Mesenchymal stem cell (in vitro differentiated cells and primary cell): ENCODE results near the gene METRNL.

Experiments
- DNase-seq: peaks from one replicate; pipeline ENCODE4 v3.0.0-alpha.2; 2013
- H2AFZ ChIP-seq: one replicate; pipeline ENCODE4 v1.6.1; 2013; ENCODE audit warnings: low read depth, mild to moderate bottlenecking, control low read depth, inconsistent platforms, low read length, moderate library complexity
- H2AK5ac ChIP-seq: 2 replicates; pipeline ENCODE4 v1.6.1; 2013; ENCODE audit warnings: low read length, moderate library complexity, mild to moderate bottlenecking, inconsistent platforms; ENCODE audit not compliant: severe bottlenecking
- H2BK120ac ChIP-seq: one replicate; pipeline ENCODE4 v1.6.1; 2013; ENCODE audit warnings: low read depth, mild to moderate bottlenecking, inconsistent platforms, low read length, moderate library complexity
- H2BK12ac ChIP-seq, 2 experiments: one replicate each; pipeline ENCODE4 v1.6.1; 2013; ENCODE audit warnings: inconsistent platforms in 2 of 2, low read length in 2 of 2, mild to moderate bottlenecking in 2 of 2, moderate library complexity in 2 of 2, control low read depth in 1 of 2
- H2BK15ac ChIP-seq: one replicate; pipeline ENCODE4 v1.6.1; 2013; ENCODE audit warnings: mild to moderate bottlenecking, low read depth, inconsistent platforms; ENCODE audit not compliant: poor library complexity, severe bottlenecking
- H2BK5ac ChIP-seq: 2 replicates; pipeline ENCODE4 v1.6.1; 2013; ENCODE audit warnings: low read depth, mild to moderate bottlenecking, low read length, control low read depth, inconsistent platforms; ENCODE audit not compliant: poor library complexity, severe bottlenecking
- H3K14ac ChIP-seq, 2 experiments: one replicate each; pipeline ENCODE4 v1.6.1; 2013; ENCODE audit warnings: inconsistent platforms in 2 of 2, low read length in 2 of 2, control low read depth in 1 of 2, mild to moderate bottlenecking in 1 of 2, moderate library complexity in 1 of 2
- H3K18ac ChIP-seq, 2 experiments: one replicate each; pipeline ENCODE4 v1.6.1; 2013; ENCODE audit warnings: inconsistent platforms in 2 of 2, low read length in 2 of 2, control low read depth in 1 of 2, low read depth in 1 of 2, mild to moderate bottlenecking in 1 of 2
- H3K23ac ChIP-seq, 2 experiments: one replicate each; pipeline ENCODE4 v1.6.1; 2013; ENCODE audit warnings: inconsistent platforms in 2 of 2, low read length in 2 of 2, mild to moderate bottlenecking in 2 of 2, moderate library complexity in 2 of 2, control low read depth in 1 of 2
- H3K27ac ChIP-seq: 2 replicates; pipeline ENCODE4 v1.5.1; 2013; ENCODE audit warnings: mild to moderate bottlenecking, moderate library complexity, low read length, control low read depth, inconsistent platforms; ENCODE audit not compliant: poor library complexity, severe bottlenecking
- H3K27me3 ChIP-seq, 2 experiments: 2 replicates each; pipeline versions ENCODE4 v1.6.1 to v1.7.0; 2013; ENCODE audit warnings: low read length in 2 of 2, mild to moderate bottlenecking in 2 of 2, moderate library complexity in 2 of 2, control low read depth in 1 of 2, inconsistent platforms in 1 of 2; ENCODE audit not compliant: control insufficient read depth in 1 of 2, insufficient read depth in 1 of 2
- H3K36me3 ChIP-seq, 2 experiments: 2 replicates each; pipeline versions ENCODE4 v1.6.1 to v1.7.0; 2013; ENCODE audit warnings: low read length in 2 of 2, control low read depth in 1 of 2, inconsistent platforms in 1 of 2, low read depth in 1 of 2, mild to moderate bottlenecking in 1 of 2; ENCODE audit not compliant: insufficient read depth in 2 of 2, control insufficient read depth in 1 of 2
- H3K4ac ChIP-seq, 2 experiments: one replicate each; pipeline ENCODE4 v1.6.1; 2013; ENCODE audit warnings: inconsistent platforms in 2 of 2, low read length in 2 of 2, mild to moderate bottlenecking in 2 of 2, moderate library complexity in 2 of 2, control low read depth in 1 of 2, low read depth in 1 of 2
- H3K4me1 ChIP-seq: 2 replicates; pipeline ENCODE4 v1.6.1; 2013; ENCODE audit warnings: low read depth, low read length, control low read depth; ENCODE audit not compliant: control insufficient read depth, insufficient read depth
- H3K4me2 ChIP-seq: 2 replicates; pipeline ENCODE4 v1.6.1; 2013; ENCODE audit warnings: low read length, mild to moderate bottlenecking, inconsistent platforms; ENCODE audit not compliant: poor library complexity, severe bottlenecking
- H3K4me3 ChIP-seq, 2 experiments: 2 replicates each; pipeline versions ENCODE4 v1.5.1 to v1.7.0; 2013; ENCODE audit warnings: low read length in 2 of 2, mild to moderate bottlenecking in 2 of 2, control low read depth in 1 of 2, low read depth in 1 of 2; ENCODE audit not compliant: insufficient read depth in 1 of 2
- H3K79me1 ChIP-seq: replicated peaks from 2 replicates; pipeline ENCODE4 v1.6.1; 2013; ENCODE audit warnings: mild to moderate bottlenecking, control low read depth, low read length, inconsistent platforms; ENCODE audit not compliant: poor library complexity, severe bottlenecking
- H3K9ac ChIP-seq: 2 replicates; pipeline ENCODE4 v1.7.0; 2013; ENCODE audit warnings: mild to moderate bottlenecking, low read length, moderate library complexity
- H3K9me3 ChIP-seq: 2 replicates; pipeline ENCODE4 v1.7.0; 2013; ENCODE audit warnings: mild to moderate bottlenecking, low read length; ENCODE audit not compliant: control insufficient read depth
- H4K8ac ChIP-seq: one replicate; pipeline ENCODE4 v1.6.1; 2013; ENCODE audit warnings: inconsistent platforms, mild to moderate bottlenecking, low read length, moderate library complexity
- H4K91ac ChIP-seq: one replicate; pipeline ENCODE4 v1.6.1; 2013; ENCODE audit warnings: mild to moderate bottlenecking, low read length, inconsistent platforms
- WGBS: methylation state at CpG from one replicate; pipeline ENCODE4 v1.1.7; 2013; ENCODE audit warnings: mixed read lengths; 5-methylcytosine and 5-hydroxymethylcytosine counted together

The METRNL gene

DNA sequence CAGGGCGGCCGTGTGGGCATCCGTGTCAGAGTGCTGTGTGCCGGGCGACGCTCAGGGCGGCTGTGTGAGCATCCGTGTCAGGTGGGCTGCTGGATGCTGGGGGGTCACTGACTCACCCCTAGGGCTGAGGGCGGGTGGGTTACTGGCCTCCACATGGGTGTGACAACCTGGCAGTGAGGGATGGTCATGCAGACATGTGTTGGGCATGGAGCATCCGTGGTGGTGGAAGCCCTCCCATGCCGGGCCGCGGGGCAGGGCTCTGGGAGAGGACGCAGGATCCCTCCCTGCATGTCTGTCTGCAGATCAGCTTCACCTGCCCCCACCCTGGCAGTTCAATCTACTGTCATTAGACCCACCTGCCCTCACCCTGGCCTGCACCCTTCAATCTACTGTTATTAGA is 56.3 kb downstream of the METRNL start:
- no peak overlapping the region for H3K9ac ChIP-seq
- H2BK120ac ChIP-seq, result no peak overlapping the region
- no peak overlapping the region for H2AK5ac ChIP-seq
- no peaks in the 10 kb centered on the region for H3K79me1 ChIP-seq
- H2BK12ac ChIP-seq, result no peak overlapping the region
- peaks cover 15 to 24% of the 10 kb centered on the region in 2 experiments for H3K27me3 ChIP-seq
- H2BK5ac ChIP-seq, result no peak overlapping the region
- H3K27ac ChIP-seq, result no peak overlapping the region
- H2AFZ ChIP-seq, result no peak overlapping the region
- peaks cover 3% of the 10 kb centered on the region for H3K9me3 ChIP-seq
- H3K36me3 ChIP-seq, result no peaks in the 10 kb centered on the region
- no peak overlapping the region for H4K91ac ChIP-seq
- WGBS, result 92% methylated on average over 14 of the region's 14 CpGs
- H3K4me3 ChIP-seq, result no peak overlapping the region
- no peak overlapping the region for H2BK15ac ChIP-seq
- no peak overlapping the region for H3K4me2 ChIP-seq
- no peak overlapping the region for H3K23ac ChIP-seq
- DNase-seq, result no peak
- no peak overlapping the region for H3K4ac ChIP-seq
- no peak overlapping the region for H4K8ac ChIP-seq
- peaks cover 9% of the 10 kb centered on the region for H3K4me1 ChIP-seq
- H3K14ac ChIP-seq, result no peak overlapping the region
- H3K18ac ChIP-seq, result no peak overlapping the region

DNA sequence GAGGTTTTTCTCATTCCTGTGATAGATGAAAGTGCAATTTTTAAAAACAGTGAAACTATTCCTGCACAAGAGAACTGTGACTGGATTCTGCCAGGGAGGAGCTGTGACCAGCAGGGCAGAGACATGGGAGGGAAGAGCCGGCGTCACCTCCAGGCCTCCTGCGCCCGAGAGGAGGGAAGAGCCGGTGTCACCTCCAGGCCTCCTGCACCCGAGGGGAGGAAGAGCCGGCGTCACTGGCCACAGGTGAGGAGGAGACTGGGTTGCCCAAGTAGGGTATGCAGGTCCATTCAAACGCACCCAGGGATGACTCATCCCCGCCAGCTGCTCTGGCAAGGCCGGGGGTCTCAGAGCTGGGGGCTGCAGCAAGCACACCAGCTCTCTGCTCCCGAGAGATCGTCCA is 56.7 kb downstream of the METRNL start:
- 88% methylated on average over 10 of the region's 13 CpGs for WGBS
- H2BK12ac ChIP-seq, result no peak overlapping the region
- no peak overlapping the region for H3K23ac ChIP-seq
- H3K4me1 ChIP-seq, result peaks cover 9% of the 10 kb centered on the region
- no peaks in the 10 kb centered on the region for H3K36me3 ChIP-seq
- no peak for DNase-seq
- H2BK15ac ChIP-seq, result no peak overlapping the region
- H2BK120ac ChIP-seq, result no peak overlapping the region
- H3K9me3 ChIP-seq, result peaks cover 3% of the 10 kb centered on the region
- peak overlapping the region; percentile 25 for H3K4me2 ChIP-seq
- no peak overlapping the region for H4K8ac ChIP-seq
- H3K4me3 ChIP-seq, result no peak overlapping the region
- no peak overlapping the region for H2AK5ac ChIP-seq
- no peak overlapping the region for H3K18ac ChIP-seq
- no peak overlapping the region for H3K27ac ChIP-seq
- H3K14ac ChIP-seq, result no peak overlapping the region
- H4K91ac ChIP-seq, result no peak overlapping the region
- H3K79me1 ChIP-seq, result no peaks in the 10 kb centered on the region
- H2BK5ac ChIP-seq, result no peak overlapping the region
- no peak overlapping the region for H2AFZ ChIP-seq
- peaks cover 15 to 24% of the 10 kb centered on the region in 2 experiments for H3K27me3 ChIP-seq
- no peak overlapping the region for H3K9ac ChIP-seq
- H3K4ac ChIP-seq, result no peak overlapping the region

DNA sequence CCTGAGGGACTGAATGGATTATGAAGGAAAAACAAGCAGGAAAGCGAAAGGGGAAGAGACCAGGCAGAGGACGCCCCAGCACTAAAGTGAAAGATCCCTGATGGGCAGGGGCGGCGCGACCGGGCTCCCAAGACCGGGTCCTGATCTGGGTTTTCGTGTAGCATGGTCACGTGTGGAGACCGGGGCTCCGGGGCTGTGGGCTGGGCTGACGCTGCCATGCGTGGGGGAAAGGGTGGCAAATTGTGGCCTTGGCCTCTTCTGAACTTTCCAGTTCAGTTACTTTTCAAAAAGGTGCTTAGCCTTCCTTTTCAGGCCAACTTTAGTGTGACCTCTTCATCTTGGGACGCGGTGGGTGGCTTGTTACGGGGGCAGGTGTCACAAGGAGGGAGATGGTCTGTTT is 57.5 kb downstream of the METRNL start:
- H2BK15ac ChIP-seq, result no peak overlapping the region
- peaks cover 15 to 24% of the 10 kb centered on the region in 2 experiments for H3K27me3 ChIP-seq
- H3K4me2 ChIP-seq, result no peak overlapping the region
- H3K79me1 ChIP-seq, result no peaks in the 10 kb centered on the region
- H2BK120ac ChIP-seq, result no peak overlapping the region
- H3K4me1 ChIP-seq, result peaks cover 8% of the 10 kb centered on the region
- H2BK5ac ChIP-seq, result no peak overlapping the region
- H3K4ac ChIP-seq, result no peak overlapping the region
- H3K9ac ChIP-seq, result no peak overlapping the region
- H3K36me3 ChIP-seq, result no peaks in the 10 kb centered on the region
- peaks cover 7% of the 10 kb centered on the region for H3K9me3 ChIP-seq
- no peak overlapping the region for H3K4me3 ChIP-seq
- 87% methylated on average over 15 of the region's 16 CpGs for WGBS
- no peak overlapping the region for H4K91ac ChIP-seq
- no peak for DNase-seq
- no peak overlapping the region for H3K14ac ChIP-seq
- no peak overlapping the region for H3K18ac ChIP-seq
- H2BK12ac ChIP-seq, result no peak overlapping the region
- H3K27ac ChIP-seq, result no peak overlapping the region
- H4K8ac ChIP-seq, result no peak overlapping the region
- no peak overlapping the region for H2AFZ ChIP-seq
- H2AK5ac ChIP-seq, result peak overlapping the region; percentile 63
- no peak overlapping the region for H3K23ac ChIP-seq

DNA sequence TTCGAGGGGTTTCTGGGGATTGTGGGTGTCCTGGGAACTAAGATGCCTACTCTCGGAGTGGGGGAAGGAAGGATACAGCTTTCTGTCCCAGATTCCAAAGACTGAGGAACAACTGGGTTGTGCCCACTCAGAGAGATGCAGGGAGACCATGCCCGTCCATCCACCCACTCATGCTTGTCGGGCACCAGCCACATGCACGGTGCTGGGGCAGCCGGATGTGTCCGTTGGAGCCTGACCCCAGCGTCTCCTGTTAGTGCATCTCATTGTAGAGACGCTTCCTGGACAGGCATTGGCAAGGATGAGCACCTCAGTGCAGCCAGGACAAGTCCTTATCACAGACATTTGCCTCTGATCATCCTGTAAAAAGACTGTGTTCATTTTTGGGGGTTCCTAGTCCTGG is 58.1 kb downstream of the METRNL start:
- no peak overlapping the region for H4K91ac ChIP-seq
- H3K23ac ChIP-seq, result no peak overlapping the region
- no peak overlapping the region for H2BK15ac ChIP-seq
- no peak overlapping the region for H4K8ac ChIP-seq
- peaks cover 13% of the 10 kb centered on the region for H3K9me3 ChIP-seq
- no peak overlapping the region for H2AK5ac ChIP-seq
- no peak overlapping the region for H3K9ac ChIP-seq
- no peak overlapping the region for H3K27ac ChIP-seq
- no peak overlapping the region for H3K4me3 ChIP-seq
- no peak overlapping the region for H2BK5ac ChIP-seq
- no peak overlapping the region for H2BK120ac ChIP-seq
- peaks cover 4% of the 10 kb centered on the region for H3K4me1 ChIP-seq
- H3K79me1 ChIP-seq, result no peaks in the 10 kb centered on the region
- no peak overlapping the region for H3K4ac ChIP-seq
- H3K18ac ChIP-seq, result no peak overlapping the region
- no peak overlapping the region for H2BK12ac ChIP-seq
- H3K14ac ChIP-seq, result no peak overlapping the region
- no peak for DNase-seq
- WGBS, result 78% methylated on average over 9 of the region's 9 CpGs
- no peak overlapping the region for H2AFZ ChIP-seq
- no peaks in the 10 kb centered on the region for H3K36me3 ChIP-seq
- H3K27me3 ChIP-seq, result peaks cover 15 to 24% of the 10 kb centered on the region in 2 experiments
- H3K4me2 ChIP-seq, result no peak overlapping the region
